CD4-positive, alpha-beta T cell treated with Interleukin-15 for 1 hour (primary cell): ENCODE results near the gene PIGO.
A peak's percentile ranks its signal among the peaks of the same experiment; 100 is the strongest.

Source experiments
- DNase-seq: peaks from one replicate; pipeline ENCODE4 v3.0.0-alpha.2; 2020

Gene PIGO

GRCh38 chr9:35070823-35071813, 25.3 kb downstream of the PIGO start:
- no peak for DNase-seq

DNA sequence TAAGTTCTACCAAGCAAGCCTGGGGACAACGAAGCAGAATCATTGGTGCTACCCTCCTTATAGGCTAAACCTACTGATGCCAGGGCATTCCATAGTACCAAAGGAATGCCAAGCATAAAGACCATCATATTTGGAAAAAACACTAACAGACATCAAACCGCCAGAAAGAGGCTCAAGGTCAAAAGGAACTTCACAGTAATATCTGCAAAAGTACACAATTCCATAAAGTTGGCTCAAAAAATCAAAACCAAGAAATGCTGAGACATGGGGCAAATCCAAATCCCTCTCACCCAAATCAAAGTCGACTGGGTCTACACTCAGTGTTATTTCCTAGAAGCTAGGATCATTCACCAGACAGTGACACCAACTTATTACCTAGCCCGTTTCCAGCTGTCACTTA, 27.4 kb downstream of the PIGO start:
- DNase-seq, result no peak

DNA sequence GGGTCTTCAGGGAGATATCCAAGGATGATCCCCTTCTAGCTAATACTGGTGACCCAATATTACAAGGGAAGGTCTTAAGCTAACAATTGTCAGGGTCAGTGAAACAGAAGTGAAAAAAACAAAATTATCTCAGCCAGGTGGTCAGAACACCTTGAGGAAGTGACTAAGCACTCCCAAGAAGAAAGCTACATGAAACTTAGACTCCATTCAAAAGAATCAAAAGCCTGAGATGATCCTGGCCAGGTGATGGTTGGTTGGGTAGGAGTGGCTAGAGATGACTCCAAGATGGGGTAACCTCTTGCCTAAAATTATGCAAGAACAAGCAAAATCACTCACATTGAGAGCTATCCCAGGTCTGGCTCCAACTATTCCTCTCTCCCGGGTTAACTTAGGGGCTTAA, 29.3 kb downstream of the PIGO start:
- DNase-seq, result no peak

DNA sequence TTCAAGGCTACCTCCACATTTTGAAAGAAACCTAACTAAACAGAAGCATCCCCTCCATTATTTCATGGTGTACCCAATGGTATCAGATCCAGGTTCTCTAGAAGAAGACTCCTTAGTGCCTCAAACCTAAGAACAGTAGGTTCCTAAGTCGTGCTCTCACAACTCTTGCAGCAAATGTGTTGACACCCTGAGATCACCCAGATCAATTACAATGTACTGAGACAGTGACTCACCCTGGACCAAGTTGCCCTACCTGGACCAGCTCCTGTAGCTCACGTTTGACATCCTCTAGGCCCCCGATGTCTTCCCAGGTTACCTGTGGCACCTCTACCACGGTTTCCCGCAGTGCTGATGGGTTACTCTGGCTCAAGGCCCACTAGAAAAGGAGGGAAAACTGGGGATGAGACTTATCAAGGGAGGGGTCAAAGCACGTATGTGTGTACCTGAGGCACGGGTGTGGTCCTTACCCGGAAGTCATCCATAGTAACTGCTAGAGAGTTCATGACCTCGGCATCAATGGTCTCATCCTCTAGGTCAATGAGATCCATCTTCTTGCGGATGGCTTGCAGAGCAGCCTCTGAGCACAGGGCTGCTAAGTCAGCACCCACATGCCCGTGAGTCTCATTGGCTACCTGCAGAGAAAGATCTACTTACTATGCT, 35.7 kb downstream of the PIGO start:
- no peak for DNase-seq

GRCh38 chr9:35059438-35059837, 37.0 kb downstream of the PIGO start:
- DNase-seq, result no peak

DNA sequence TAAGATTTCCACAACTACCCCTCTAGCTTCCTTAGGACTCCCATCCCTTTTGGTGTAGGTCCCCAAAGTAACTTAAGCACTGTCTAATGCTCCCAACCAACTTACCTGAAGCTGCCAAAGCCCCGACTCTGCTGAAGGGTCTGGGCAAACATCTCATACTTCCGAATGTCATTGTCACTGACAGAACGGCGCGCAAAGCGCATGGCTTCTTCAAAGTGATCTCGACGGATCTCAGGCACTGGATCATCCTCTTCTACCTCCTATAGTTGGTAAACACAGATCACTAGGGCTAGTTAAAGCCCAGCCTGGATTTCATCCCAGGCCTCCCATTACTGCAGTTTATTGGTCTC, 39.1 kb downstream of the PIGO start:
- no peak for DNase-seq

GRCh38 chr9:35056571-35057270, 39.7 kb downstream of the PIGO start:
- no peak for DNase-seq

GRCh38 chr9:35054871-35055644, 41.3 kb downstream of the PIGO start:
- DNase-seq, result no peak

- no peak for DNase-seq
Observed at GRCh38 chr9:35054185-35054835, 42.1 kb downstream of the PIGO start.

- DNase-seq, result peak; percentile 37
Observed at GRCh38 chr9:35051069-35051967, 45.1 kb downstream of the PIGO start.

DNA sequence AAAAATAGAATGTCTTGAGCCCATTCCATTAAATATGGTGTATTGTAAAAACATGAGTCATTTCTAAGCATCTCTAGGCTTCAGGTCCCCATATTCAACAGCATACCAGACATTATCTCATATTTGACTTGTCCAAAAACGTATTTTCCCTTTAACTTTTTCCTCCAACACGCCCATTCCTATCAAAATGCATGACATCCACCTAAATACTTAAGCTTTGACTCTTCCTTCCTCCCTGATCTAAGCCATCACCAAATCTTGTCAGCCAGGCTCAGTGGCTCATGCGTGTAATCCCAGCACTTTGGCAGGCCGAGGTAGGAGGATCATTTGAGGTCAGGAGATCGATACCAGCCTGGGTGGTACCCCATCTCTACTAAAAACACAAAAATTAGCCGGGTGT, 47.9 kb downstream of the PIGO start:
- DNase-seq, result no peak

DNA sequence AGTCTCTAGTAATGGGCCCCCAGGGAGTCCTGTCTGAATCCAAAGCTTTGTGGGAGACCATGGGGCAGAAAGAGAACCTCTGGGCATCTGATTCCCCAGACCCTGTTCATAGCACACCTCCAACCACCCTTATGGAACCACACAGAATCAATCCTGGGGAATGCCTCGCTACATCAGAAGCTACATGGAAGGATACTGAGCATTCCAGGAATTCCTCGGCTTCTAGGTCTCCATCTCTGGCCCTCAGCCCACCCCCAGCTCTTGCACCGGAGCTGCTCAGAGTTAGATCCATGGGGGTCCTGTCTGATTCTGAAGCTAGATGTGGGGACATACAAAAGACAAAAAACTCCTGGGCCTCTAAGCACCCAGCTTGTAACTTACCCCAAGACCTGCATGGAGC, 52.3 kb downstream of the PIGO start:
- no peak for DNase-seq

GRCh38 chr9:35042891-35043545, 53.4 kb downstream of the PIGO start:
- no peak for DNase-seq

DNA sequence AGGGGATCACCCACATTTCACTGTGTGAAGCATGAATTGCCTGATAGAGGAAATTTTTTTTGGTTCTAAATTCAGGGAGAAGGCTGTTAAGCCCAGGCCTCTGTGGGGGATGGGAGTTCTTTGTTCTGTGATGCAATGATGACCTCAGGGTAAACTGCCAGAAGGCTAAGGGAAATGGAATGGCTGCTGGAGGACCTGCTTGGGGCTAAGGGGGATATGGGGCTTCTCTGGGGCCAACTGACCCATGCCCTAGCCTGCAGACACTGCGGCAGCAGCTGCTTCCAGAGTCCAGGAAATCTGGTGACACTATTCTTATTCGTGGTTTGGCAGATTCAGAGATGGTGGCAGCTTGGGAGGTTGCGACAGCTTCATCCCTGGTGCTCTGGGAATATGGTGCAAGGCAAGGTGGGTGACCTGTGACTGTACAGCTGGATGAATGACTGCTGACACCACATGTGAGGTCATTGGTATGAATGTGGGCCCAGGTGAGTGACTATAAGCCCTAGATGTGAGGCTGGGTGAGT, 54.2 kb downstream of the PIGO start:
- no peak for DNase-seq
